Dendritic cell treated with granulocyte-macrophage colony-stimulating factor and Interleukin-4, amounts not matched to agents 40 ng/mL and 50 ng/mL, for 4 days (primary cell): ENCODE data around the gene GMPR2.
"Not testable (repeated sequence)": the region's sequence is repeated elsewhere in the genome, so short reads cannot be mapped to it uniquely, and the experiment has no call there.

Experiments
- H3K27ac Mint-ChIP-seq: one replicate; pipeline ENCODE4 v1.8.0; 2022; ENCODE audit warnings: mild to moderate bottlenecking, mixed read lengths
- H3K27me3 Mint-ChIP-seq: one replicate; pipeline ENCODE4 v1.8.0; 2022; ENCODE audit warnings: mild to moderate bottlenecking, mixed read lengths
- H3K36me3 Mint-ChIP-seq: one replicate; pipeline ENCODE4 v1.8.0; 2022; ENCODE audit warnings: low read depth, mixed read lengths
- H3K4me1 Mint-ChIP-seq: one replicate; pipeline ENCODE4 v1.8.0; 2022; ENCODE audit warnings: low read depth, mixed read lengths
- H3K4me3 Mint-ChIP-seq: one replicate; pipeline ENCODE4 v1.8.0; 2022; ENCODE audit warnings: mild to moderate bottlenecking, moderate library complexity, mixed read lengths
- H3K9me3 Mint-ChIP-seq: one replicate; pipeline ENCODE4 v1.8.0; 2022; ENCODE audit warnings: mixed read lengths
- intact Hi-C: fragments of 100-400 bp; cut with micrococcal nuclease; formaldehyde crosslinking; loops from one replicate; pipeline ENCODE4 v1.15.0; 2022

The GMPR2 gene

GRCh38 chr14:24243336-24243836 lies 10.7 kb downstream of the GMPR2 start:
- Mint-ChIP-seq H3K27ac (peak overlapping the region; percentile 100), H3K9me3 (no peaks in the 10 kb centered on the region), H3K27me3 (no peaks in the 10 kb centered on the region), H3K36me3 (peaks cover 45% of the 10 kb centered on the region), H3K4me3 (peak overlapping the region; percentile 93), H3K4me1 (peaks cover 68% of the 10 kb centered on the region)
- intact Hi-C loops: loop anchor here (1.0 to 2.0 kb wide), 3 partner anchors 27 to 187 kb away; partner anchors contain the start of gene RABGGTA

- peaks cover 42% of the 10 kb centered on the region for H3K36me3 Mint-ChIP-seq
Measured at GRCh38 chr14:24245350-24245749, 12.6 kb downstream of the GMPR2 start.

GRCh38 chr14:24246765-24247212 lies 14.1 kb downstream of the GMPR2 start:
- H3K36me3 Mint-ChIP-seq: peaks cover 33% of the 10 kb centered on the region
- H3K4me1 Mint-ChIP-seq: peaks cover 53% of the 10 kb centered on the region
- intact Hi-C loops: no loop called here
- no peak overlapping the region for H3K27ac Mint-ChIP-seq
- H3K27me3 Mint-ChIP-seq: no peaks in the 10 kb centered on the region
- no peaks in the 10 kb centered on the region for H3K9me3 Mint-ChIP-seq
- no peak overlapping the region for H3K4me3 Mint-ChIP-seq

More at GRCh38 chr14:24245350-24245749, 12.6 kb downstream of the GMPR2 start:
- H3K27me3 Mint-ChIP-seq, H3K4me3 Mint-ChIP-seq, intact Hi-C loops, H3K9me3 Mint-ChIP-seq: not testable (repeated sequence)
- Mint-ChIP-seq H3K4me1 (peaks cover 51% of the 10 kb centered on the region), H3K27ac (peak overlapping the region; percentile 56)

GRCh38 chr14:24247422-24247821 lies 14.7 kb downstream of the GMPR2 start:
- Mint-ChIP-seq H3K9me3 (no peaks in the 10 kb centered on the region), H3K36me3 (peaks cover 27% of the 10 kb centered on the region), H3K4me1 (peaks cover 49% of the 10 kb centered on the region), H3K27ac (peak overlapping the region; percentile 13), H3K27me3 (no peaks in the 10 kb centered on the region), H3K4me3 (no peak overlapping the region)
- intact Hi-C loops: no loop called here

- intact Hi-C loops: no loop called here
- H3K9me3 Mint-ChIP-seq: no peaks in the 10 kb centered on the region
- no peak overlapping the region for H3K4me3 Mint-ChIP-seq
- no peaks in the 10 kb centered on the region for H3K27me3 Mint-ChIP-seq
- H3K27ac Mint-ChIP-seq: no peak overlapping the region
- peaks cover 38% of the 10 kb centered on the region for H3K36me3 Mint-ChIP-seq
- peaks cover 32% of the 10 kb centered on the region for H3K4me1 Mint-ChIP-seq
Measured at GRCh38 chr14:24249230-24250021, 16.7 kb downstream of the GMPR2 start.

GRCh38 chr14:24250354-24250753 lies 17.6 kb downstream of the GMPR2 start:
- Mint-ChIP-seq H3K9me3 (no peaks in the 10 kb centered on the region), H3K27ac (peak overlapping the region; percentile 23), H3K36me3 (peaks cover 47% of the 10 kb centered on the region), H3K4me1 (peaks cover 25% of the 10 kb centered on the region), H3K4me3 (no peak overlapping the region), H3K27me3 (no peaks in the 10 kb centered on the region)
- intact Hi-C loops: no loop called here

GRCh38 chr14:24251880-24252288 lies 19.2 kb downstream of the GMPR2 start:
- intact Hi-C loops: no loop called here
- Mint-ChIP-seq H3K9me3 (no peaks in the 10 kb centered on the region), H3K27ac (no peak overlapping the region)

GRCh38 chr14:24252289-24253124 lies 19.8 kb downstream of the GMPR2 start:
- intact Hi-C loops: no loop called here
- no peaks in the 10 kb centered on the region for H3K9me3 Mint-ChIP-seq
- no peak overlapping the region for H3K27ac Mint-ChIP-seq
- H3K4me1 Mint-ChIP-seq: peaks cover 16% of the 10 kb centered on the region
- H3K4me3 Mint-ChIP-seq: no peak overlapping the region
- H3K36me3 Mint-ChIP-seq: peaks cover 62% of the 10 kb centered on the region
- no peaks in the 10 kb centered on the region for H3K27me3 Mint-ChIP-seq

More at GRCh38 chr14:24251880-24252288, 19.2 kb downstream of the GMPR2 start:
- Mint-ChIP-seq H3K36me3 (peaks cover 57% of the 10 kb centered on the region), H3K4me1 (peaks cover 23% of the 10 kb centered on the region), H3K27me3 (no peaks in the 10 kb centered on the region), H3K4me3 (no peak overlapping the region)

- H3K9me3 Mint-ChIP-seq: no peaks in the 10 kb centered on the region
- H3K4me1 Mint-ChIP-seq: peaks cover 15% of the 10 kb centered on the region
- peaks cover 68% of the 10 kb centered on the region for H3K36me3 Mint-ChIP-seq
- intact Hi-C loops: no loop called here
- H3K27me3 Mint-ChIP-seq: no peaks in the 10 kb centered on the region
- H3K4me3 Mint-ChIP-seq: no peak overlapping the region
- H3K27ac Mint-ChIP-seq: no peak overlapping the region
Measured at GRCh38 chr14:24253936-24254335, 21.2 kb downstream of the GMPR2 start.

GRCh38 chr14:24254630-24255392 lies 22.1 kb downstream of the GMPR2 start:
- intact Hi-C loops: no loop called here
- H3K27me3 Mint-ChIP-seq: no peaks in the 10 kb centered on the region
- H3K4me3 Mint-ChIP-seq: no peak overlapping the region
- H3K9me3 Mint-ChIP-seq: no peaks in the 10 kb centered on the region
- H3K4me1 Mint-ChIP-seq: peaks cover 15% of the 10 kb centered on the region
- no peak overlapping the region for H3K27ac Mint-ChIP-seq
- H3K36me3 Mint-ChIP-seq: peaks cover 68% of the 10 kb centered on the region

GRCh38 chr14:24255438-24255837 lies 22.7 kb downstream of the GMPR2 start:
- intact Hi-C loops: no loop called here
- peaks cover 12% of the 10 kb centered on the region for H3K4me1 Mint-ChIP-seq
- H3K9me3 Mint-ChIP-seq: no peaks in the 10 kb centered on the region
- no peak overlapping the region for H3K4me3 Mint-ChIP-seq
- no peak overlapping the region for H3K27ac Mint-ChIP-seq
- H3K36me3 Mint-ChIP-seq: peaks cover 70% of the 10 kb centered on the region
- no peaks in the 10 kb centered on the region for H3K27me3 Mint-ChIP-seq

- peaks cover 68% of the 10 kb centered on the region for H3K36me3 Mint-ChIP-seq
- H3K9me3 Mint-ChIP-seq: no peaks in the 10 kb centered on the region
- peaks cover 5% of the 10 kb centered on the region for H3K4me1 Mint-ChIP-seq
- intact Hi-C loops: no loop called here
- no peaks in the 10 kb centered on the region for H3K27me3 Mint-ChIP-seq
- H3K4me3 Mint-ChIP-seq: no peak overlapping the region
- H3K27ac Mint-ChIP-seq: no peak overlapping the region
Measured at GRCh38 chr14:24255931-24256711, 23.4 kb downstream of the GMPR2 start.

- Mint-ChIP-seq H3K9me3 (no peaks in the 10 kb centered on the region), H3K4me1 (no peaks in the 10 kb centered on the region), H3K36me3 (peaks cover 71% of the 10 kb centered on the region), H3K27me3 (no peaks in the 10 kb centered on the region), H3K27ac (no peak overlapping the region), H3K4me3 (no peak overlapping the region)
- intact Hi-C loops: no loop called here
Measured at GRCh38 chr14:24256960-24257359, 24.2 kb downstream of the GMPR2 start.
